Measurements from ENCODE around the gene MPV17L2.

MPV17L2 gene

DNA sequence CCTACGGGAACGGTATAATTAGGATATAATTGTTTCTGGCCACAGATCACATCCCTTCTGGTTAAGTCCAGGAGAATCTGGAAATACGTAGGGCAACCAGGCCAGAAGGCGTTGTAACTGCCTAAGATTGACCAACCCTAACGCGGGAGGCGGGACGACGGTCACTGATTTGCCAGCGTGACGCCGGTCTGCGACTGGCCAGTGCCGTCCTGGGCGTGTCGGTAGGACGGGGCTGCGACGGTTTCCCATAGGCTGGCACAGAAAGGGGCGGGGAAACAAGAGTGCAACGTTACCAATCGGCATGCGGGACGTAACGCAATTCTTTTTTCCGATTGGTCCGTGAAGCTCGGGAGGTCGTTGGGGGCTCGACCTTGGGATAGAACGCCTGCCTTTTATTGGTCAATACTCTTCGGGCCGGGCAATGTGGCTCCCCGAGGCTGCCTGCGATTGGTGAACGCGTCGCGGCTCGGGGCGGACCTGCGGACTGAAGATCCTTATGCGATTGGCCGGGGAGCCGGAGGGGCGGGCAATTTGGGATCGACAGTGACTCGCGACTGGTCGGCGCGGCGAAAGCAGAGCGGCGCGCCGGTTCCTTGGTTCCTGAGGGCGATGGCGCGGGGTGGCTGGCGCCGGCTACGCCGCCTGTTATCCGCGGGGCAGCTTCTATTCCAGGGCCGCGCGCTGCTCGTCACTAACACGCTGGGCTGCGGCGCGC is at the start of gene MPV17L2:
Gene MPV17L2 (plus strand): TSS at position 546 of the 715 bp plus-strand sequence. CDS start 64 bp downstream, at position 610.
- Mint-ChIP-seq H3K4me3 (peak within 1 kb of the TSS; percentile 76), H3K36me3 (peaks cover 12% of the 10 kb centered on the region), H3K27me3 (no peaks in the 10 kb centered on the region), H3K27ac (peak within 1 kb of the TSS; percentile 93), H3K4me1 (peaks cover 30% of the 10 kb centered on the region), H3K9me3 (no peaks in the 10 kb centered on the region)
- ATAC-seq = peak; percentile 96

DNA sequence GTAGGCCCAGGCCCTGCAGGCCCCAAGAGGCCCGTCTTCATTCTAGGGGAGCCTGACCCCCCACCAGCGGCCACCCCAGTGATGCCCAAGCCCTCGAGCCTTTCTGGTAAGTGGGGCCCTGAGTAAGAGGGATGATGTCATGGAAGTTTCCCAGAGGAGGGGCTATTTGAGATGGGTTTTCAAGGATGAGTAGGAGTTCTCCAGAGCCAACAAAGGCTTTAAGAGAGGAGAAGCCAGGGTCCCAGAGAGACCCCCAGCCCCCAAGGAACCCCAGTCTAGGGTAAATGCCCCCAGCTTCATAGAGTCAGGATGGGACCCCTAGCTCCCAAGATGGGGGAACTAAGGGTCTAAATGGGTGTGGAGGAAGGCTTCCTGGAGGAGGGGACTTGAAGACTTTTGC is 49.1 kb upstream of the MPV17L2 start:
- Mint-ChIP-seq H3K4me1 (peaks cover 12% of the 10 kb centered on the region), H3K9me3 (no peaks in the 10 kb centered on the region), H3K4me3 (no peak overlapping the region), H3K27me3 (no peaks in the 10 kb centered on the region), H3K36me3 (peaks cover 78% of the 10 kb centered on the region), H3K27ac (no peak overlapping the region)
- ATAC-seq = no peak

DNA sequence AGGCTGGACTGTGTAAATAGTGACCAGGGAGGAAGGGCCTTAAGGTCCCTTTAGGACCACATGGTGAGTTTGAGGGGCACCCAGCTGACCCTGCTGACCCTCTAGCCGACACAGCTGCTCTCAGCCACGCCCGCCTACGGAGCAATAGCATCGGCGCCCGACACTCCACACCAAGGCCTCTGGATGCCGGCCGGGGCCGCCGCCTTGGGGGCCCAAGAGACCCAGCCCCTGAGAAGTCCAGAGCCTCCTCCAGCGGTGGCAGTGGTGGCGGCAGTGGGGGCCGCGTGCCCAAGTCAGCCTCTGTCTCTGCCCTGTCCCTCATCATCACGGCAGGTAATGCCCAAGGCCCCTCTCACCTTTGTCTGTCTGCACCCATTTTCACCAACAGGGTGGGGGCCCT is 48.7 kb upstream of the MPV17L2 start:
- peaks cover 12% of the 10 kb centered on the region for H3K4me1 Mint-ChIP-seq
- no peak for ATAC-seq
- H3K9me3 Mint-ChIP-seq = no peaks in the 10 kb centered on the region
- H3K27ac Mint-ChIP-seq = no peak overlapping the region
- peaks cover 74% of the 10 kb centered on the region for H3K36me3 Mint-ChIP-seq
- H3K27me3 Mint-ChIP-seq = no peaks in the 10 kb centered on the region
- H3K4me3 Mint-ChIP-seq = no peak overlapping the region

DNA sequence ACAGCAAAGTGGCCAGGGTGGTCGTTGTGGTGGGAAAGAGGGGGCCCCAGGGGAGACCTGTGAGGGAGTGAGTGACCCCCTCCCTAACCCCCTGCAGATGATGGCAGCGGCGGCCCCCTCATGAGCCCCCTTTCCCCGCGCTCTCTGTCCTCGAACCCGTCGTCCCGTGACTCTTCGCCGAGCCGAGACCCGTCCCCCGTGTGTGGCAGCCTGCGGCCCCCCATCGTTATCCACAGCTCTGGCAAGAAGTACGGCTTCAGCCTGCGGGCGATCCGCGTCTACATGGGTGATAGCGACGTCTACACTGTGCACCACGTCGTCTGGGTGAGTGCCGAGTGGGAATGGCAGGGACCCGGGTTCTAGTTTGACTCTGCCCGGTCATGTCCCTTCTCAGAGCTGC is 48.1 kb upstream of the MPV17L2 start:
- no peaks in the 10 kb centered on the region for H3K9me3 Mint-ChIP-seq
- H3K36me3 Mint-ChIP-seq = peaks cover 72% of the 10 kb centered on the region
- H3K27ac Mint-ChIP-seq = no peak overlapping the region
- H3K4me3 Mint-ChIP-seq = no peak overlapping the region
- H3K4me1 Mint-ChIP-seq = peaks cover 12% of the 10 kb centered on the region
- no peaks in the 10 kb centered on the region for H3K27me3 Mint-ChIP-seq
- no peak for ATAC-seq

DNA sequence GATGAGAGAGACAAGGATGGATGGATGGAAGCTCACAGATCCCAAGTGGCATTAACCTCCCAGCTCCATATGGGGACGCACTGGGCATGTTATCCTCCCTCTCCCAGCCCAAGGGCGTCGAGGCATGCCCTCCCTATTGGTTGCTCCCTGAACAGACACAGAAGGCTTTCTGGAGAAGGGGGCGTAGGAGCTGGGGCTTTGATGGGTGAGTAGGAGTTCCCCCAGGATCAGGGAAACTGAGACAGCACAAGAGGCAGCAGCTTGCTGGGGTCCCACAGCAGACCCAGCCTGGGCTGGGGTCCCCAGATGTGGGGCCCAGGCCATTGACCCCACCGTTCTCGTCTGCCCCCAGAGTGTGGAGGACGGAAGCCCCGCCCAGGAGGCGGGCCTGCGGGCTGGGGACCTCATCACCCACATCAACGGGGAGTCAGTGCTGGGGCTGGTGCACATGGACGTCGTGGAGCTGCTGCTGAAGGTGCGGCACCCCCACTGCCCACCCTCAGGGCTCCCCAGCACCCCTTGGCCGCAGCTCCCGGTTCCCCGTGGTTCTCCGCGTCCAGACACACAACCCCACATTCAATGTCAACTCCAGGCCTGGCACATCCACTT is 47.5 kb upstream of the MPV17L2 start:
- H3K4me1 Mint-ChIP-seq = peaks cover 12% of the 10 kb centered on the region
- no peaks in the 10 kb centered on the region for H3K27me3 Mint-ChIP-seq
- no peak overlapping the region for H3K4me3 Mint-ChIP-seq
- peak overlapping the region; percentile 5 for H3K27ac Mint-ChIP-seq
- peaks cover 67% of the 10 kb centered on the region for H3K36me3 Mint-ChIP-seq
- no peak for ATAC-seq
- no peaks in the 10 kb centered on the region for H3K9me3 Mint-ChIP-seq

DNA sequence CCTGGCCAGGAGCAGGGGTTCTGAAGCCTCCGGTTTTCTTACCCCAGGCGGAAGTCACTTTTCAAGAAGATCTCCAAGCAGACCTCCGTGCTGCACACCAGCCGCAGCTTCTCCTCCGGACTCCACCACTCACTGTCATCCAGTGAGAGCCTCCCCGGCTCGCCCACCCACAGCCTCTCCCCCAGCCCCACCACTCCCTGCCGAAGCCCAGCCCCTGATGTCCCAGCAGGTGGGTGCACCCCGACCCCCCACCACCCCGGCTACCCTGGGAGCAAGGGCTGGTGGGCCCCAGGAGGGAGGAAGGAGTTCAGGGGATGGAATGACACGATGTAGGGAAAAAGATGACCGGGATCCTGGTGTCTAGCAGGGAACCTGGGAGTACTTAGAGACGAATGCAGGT is 45.6 kb upstream of the MPV17L2 start:
- H3K36me3 Mint-ChIP-seq = peaks cover 53% of the 10 kb centered on the region
- H3K4me1 Mint-ChIP-seq = peaks cover 24% of the 10 kb centered on the region
- no peak overlapping the region for H3K4me3 Mint-ChIP-seq
- no peaks in the 10 kb centered on the region for H3K27me3 Mint-ChIP-seq
- H3K27ac Mint-ChIP-seq = no peak overlapping the region
- no peak for ATAC-seq
- no peaks in the 10 kb centered on the region for H3K9me3 Mint-ChIP-seq

DNA sequence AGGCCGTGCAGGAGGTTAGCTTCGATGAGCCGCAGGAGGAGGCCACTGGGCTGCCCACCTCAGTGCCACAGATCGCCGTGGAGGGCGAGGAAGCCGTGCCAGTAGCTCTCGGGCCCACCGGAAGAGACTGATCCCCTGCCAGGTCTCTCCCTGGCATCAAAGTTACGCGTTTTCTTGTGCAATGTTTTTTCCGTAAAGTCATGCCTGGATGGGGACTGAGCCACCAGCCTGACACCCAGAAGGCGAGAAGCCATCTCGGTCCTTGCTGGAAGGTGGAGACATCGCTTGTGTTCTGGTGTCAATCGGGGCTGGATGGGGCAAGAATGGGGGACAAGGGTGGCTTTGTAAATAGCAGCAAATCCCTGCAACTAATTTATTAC is 43.4 kb upstream of the MPV17L2 start:
- Mint-ChIP-seq H3K27ac (no peak overlapping the region), H3K9me3 (no peaks in the 10 kb centered on the region), H3K4me3 (no peak overlapping the region), H3K36me3 (peaks cover 40% of the 10 kb centered on the region), H3K4me1 (peaks cover 36% of the 10 kb centered on the region), H3K27me3 (no peaks in the 10 kb centered on the region)
- ATAC-seq = no peak

DNA sequence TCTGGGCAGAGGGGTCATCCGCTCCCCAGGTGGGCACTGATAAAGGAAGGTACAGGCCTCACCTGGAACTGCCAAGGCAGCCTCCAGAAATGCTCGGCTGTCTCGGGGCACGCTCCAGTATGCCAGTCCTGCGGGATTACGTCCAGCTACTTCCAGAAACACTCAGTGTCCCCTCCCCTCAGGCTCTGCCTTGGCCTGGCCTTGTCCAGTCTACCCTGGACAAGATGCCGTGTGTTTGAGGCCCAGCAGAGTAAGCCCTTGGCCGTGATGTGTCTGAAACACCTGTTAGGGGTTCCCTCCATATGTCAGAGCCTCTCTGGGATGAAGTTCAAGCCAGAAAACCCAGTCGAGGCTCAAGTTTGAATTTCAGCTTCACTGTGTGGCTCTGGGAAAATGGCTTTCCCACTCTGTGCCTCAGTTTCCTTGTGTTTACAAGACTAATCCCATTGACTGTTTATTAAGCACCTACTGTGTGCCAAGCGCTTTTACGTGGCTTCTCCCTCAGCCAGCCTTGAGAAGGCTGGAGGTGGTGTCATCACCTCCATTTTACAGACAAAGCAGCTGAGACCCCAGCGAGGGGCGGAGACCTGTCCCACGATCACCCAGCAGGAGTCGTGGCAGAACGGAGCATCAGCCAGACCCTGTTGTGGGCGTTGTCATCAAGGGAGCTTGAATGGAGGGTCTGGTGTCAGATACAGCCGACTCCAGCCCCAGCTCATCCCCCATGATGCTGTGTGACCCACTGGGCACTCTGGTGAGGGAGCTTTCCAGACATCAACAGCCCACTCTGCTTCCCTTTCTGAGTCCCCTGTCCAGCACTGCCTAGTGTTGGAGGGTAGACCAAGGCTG is 42.0 kb upstream of the MPV17L2 start:
- Mint-ChIP-seq H3K36me3 (peaks cover 26% of the 10 kb centered on the region), H3K4me1 (peaks cover 45% of the 10 kb centered on the region), H3K27me3 (no peaks in the 10 kb centered on the region), H3K4me3 (peak overlapping the region; percentile 91), H3K9me3 (no peaks in the 10 kb centered on the region), H3K27ac (peak overlapping the region; percentile 97)
- ATAC-seq = no peak

DNA sequence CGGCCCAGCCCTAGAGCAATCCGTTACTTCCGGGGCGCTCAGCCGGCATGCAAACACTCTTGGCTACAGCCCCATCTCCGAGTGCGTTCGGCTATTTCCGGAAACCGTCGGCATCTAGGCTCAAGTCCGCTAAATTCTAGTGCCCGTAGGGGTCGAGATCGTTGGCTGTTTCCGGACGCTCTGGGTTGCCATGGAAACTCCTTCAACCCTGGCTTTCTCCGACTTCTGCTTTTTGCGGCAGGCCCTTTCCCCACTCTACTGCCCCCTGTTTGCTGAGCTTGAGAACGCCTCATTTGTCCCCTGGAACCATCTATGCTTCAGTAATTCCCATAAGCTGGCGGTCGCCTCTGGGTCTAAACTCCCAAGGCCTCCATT is 40.6 kb upstream of the MPV17L2 start:
- Mint-ChIP-seq H3K36me3 (peaks cover 17% of the 10 kb centered on the region), H3K27ac (peak overlapping the region; percentile 97), H3K27me3 (no peaks in the 10 kb centered on the region), H3K9me3 (no peaks in the 10 kb centered on the region), H3K4me1 (peaks cover 44% of the 10 kb centered on the region), H3K4me3 (peak overlapping the region; percentile 91)
- peak; percentile 87 for ATAC-seq

DNA sequence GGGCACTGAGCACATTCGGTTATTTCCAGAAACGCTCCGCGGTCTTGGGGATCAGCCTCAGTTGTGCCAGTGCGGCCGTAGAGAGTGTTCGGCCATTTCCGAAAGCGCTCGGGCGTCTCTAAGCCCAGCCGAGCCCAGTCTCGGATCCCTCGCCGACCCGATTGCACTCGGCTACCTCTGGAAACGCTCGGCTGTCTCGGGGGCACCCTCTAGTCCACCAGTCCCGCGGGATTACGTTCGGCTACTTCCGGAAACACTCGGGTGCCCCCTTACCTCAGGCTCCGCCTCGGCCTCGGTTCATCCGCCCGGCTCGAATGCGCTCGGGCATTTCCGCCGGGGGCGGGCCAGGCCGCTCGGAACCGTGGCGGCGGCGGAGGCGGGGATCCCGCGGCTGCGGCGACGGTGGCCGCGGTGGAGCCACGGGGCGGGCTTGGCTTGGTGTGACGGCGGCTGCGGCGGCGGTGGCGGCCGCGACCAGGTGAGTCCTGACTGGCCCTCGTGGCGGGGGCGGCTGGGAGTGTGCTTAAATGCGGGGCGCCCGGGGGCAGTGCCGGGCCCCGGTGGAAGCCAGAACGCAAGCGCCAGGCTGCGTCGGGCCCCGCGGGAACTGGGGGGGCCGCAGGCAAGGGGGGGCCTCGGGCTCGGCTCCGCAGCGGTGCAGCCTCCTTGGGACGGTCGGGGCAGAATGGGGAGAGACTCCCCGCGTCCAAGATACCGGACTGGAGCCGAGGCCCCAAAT is 40.0 kb upstream of the MPV17L2 start, which contains the start of gene PIK3R2:
Gene PIK3R2 (plus strand): TSS at position 347 of the 739 bp plus-strand sequence. CDS start 2,717 bp downstream, outside the sequence.
- ATAC-seq = peak; percentile 91
- Mint-ChIP-seq H3K9me3 (no peaks in the 10 kb centered on the region), H3K27ac (peak within 1 kb of the TSS; percentile 97), H3K27me3 (no peaks in the 10 kb centered on the region), H3K4me1 (peaks cover 43% of the 10 kb centered on the region), H3K4me3 (peak within 1 kb of the TSS; percentile 91), H3K36me3 (peaks cover 11% of the 10 kb centered on the region)

DNA sequence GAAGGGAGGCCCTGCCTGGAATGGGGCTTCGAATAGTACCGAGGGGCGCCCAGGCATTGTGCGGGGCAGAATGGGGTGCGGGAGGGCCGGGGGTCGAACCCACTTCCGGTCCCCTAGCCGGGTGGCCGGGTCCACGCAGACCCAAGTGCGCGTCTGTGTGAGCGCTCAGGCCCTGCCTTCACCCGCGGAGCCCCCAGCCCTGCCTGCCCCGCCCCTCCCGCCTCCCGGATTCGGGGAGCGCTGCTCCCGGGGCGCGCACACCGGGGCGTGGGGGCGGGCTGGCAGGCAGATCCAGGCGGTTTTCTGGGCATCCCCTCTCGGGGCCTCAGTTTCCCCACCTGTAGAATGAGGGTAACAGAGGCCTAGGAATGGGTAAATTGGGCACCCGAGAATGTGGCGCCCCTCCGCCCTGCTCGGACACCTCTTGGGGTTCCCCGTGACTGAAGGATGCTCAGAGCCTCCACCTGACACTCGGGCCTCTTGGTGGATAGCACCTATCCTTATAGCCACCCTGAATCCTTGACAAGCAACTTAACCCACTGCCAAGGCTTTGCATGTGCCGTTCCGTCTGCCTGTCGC is 39.4 kb upstream of the MPV17L2 start:
- peak overlapping the region; percentile 97 for H3K27ac Mint-ChIP-seq
- H3K4me3 Mint-ChIP-seq = peak overlapping the region; percentile 91
- no peaks in the 10 kb centered on the region for H3K27me3 Mint-ChIP-seq
- H3K4me1 Mint-ChIP-seq = peaks cover 40% of the 10 kb centered on the region
- H3K9me3 Mint-ChIP-seq = no peaks in the 10 kb centered on the region
- ATAC-seq = no peak
- H3K36me3 Mint-ChIP-seq = peaks cover 6% of the 10 kb centered on the region

DNA sequence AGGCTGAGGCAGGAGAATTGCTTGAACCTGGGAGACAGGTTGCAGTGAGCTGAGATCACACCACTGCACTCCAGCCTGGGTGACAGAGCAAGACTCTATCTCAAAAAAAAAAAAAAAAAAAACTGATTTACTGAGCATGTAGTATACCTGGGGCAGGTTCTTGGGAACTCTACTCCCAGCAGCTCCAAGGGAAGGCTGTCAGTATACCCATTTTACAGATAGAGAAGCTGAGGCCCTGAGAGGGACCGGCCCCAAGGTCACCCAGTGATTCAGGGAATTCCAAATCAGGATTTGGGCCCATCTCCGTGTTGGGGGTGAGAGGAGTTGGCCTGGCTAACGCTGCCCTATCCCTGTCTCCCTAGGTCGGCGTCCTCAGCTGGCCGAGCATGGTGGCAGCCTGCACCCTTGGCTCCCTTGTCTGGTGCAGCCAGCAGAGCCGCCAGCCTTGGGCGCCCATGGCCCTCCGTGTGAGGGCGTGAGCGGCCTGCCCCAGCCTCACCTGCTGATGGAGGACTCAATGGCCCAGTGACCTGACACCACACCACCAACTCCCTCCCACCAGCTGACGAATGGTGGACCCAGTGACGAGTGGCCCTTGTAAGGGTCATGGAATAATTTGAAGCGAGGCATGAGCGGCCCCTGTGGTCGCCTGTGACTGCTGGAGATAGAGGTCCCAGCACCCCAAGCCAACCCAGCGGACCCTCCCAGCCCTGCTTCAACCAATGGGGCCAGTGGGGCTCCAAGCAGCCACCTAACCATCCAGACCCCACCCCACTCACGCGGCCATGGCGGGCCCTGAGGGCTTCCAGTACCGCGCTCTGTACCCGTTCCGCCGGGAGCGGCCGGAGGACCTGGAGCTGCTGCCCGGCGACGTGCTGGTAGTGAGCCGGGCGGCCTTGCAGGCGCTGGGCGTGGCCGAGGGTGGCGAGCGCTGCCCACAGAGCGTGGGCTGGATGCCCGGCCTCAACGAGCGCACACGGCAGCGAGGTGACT is 37.6 kb upstream of the MPV17L2 start:
- H3K9me3 Mint-ChIP-seq = no peaks in the 10 kb centered on the region
- no peaks in the 10 kb centered on the region for H3K27me3 Mint-ChIP-seq
- no peak for ATAC-seq
- no peak overlapping the region for H3K4me3 Mint-ChIP-seq
- peaks cover 8% of the 10 kb centered on the region for H3K36me3 Mint-ChIP-seq
- peaks cover 43% of the 10 kb centered on the region for H3K4me1 Mint-ChIP-seq
- H3K27ac Mint-ChIP-seq = no peak overlapping the region

DNA sequence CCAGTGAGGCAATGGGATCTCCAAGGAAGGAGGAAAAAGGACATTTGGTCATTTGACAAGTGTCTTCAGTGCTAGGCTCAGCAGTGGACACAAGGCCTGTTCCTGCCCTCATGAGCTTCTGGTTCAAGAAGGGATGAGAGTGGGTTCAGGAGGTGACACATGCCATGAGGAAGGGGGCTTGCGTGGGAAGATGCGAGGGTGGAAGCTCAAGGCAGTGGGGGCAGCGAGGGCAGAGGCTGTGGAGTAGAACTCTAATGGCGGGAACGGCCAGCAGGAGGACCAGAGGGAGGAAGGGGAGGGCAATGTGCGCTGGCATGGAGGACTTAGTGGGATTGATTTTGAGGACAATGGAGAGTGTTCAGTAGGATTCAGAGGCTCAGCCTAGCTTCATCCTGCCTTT is 36.8 kb upstream of the MPV17L2 start:
- no peak for ATAC-seq
- H3K4me1 Mint-ChIP-seq = peaks cover 50% of the 10 kb centered on the region
- H3K9me3 Mint-ChIP-seq = no peaks in the 10 kb centered on the region
- peaks cover 11% of the 10 kb centered on the region for H3K36me3 Mint-ChIP-seq
- no peak overlapping the region for H3K27ac Mint-ChIP-seq
- H3K27me3 Mint-ChIP-seq = no peaks in the 10 kb centered on the region
- H3K4me3 Mint-ChIP-seq = no peak overlapping the region

All from stimulated activated memory B cell treated with anti-CD40 and anti-IgM and Interleukin-4, amounts not matched to agents 10 μg/mL and 1 μg/mL and 100 μg/mL, for 72 hours (primary cell).